Adrenal gland (tissue), 5 donors: ENCODE data around the gene SULT1C3.

Experiments
- POLR2A ChIP-seq, 2 donors: fragments of 450-650 bp; IDR thresholded peaks; one replicate each; pipeline ENCODE4 v1.6.1; 2017; ENCODE audit warnings: antibody characterized with exemption in 2 of 2, mild to moderate bottlenecking in 2 of 2, moderate library complexity in 1 of 2
- TF ChIP-seq, protein P1 (sequence below), 6 experiments: fragments of 450-650 bp in 4 of 6; fragments of 200-600 bp in 2 of 6; sonication (generic) in 1 of 6; IDR thresholded peaks; 1 replicate in 5 of 6; 2 replicates in 1 of 6; pipeline versions ENCODE4 v1.5.1 to v1.8.0; 2016 to 2021; ENCODE audit warnings: antibody characterized with exemption in 6 of 6, mild to moderate bottlenecking in 2 of 6, moderate library complexity in 1 of 6
- donor health status: DM: no; HTN: no; CAD: no.

DNA sequence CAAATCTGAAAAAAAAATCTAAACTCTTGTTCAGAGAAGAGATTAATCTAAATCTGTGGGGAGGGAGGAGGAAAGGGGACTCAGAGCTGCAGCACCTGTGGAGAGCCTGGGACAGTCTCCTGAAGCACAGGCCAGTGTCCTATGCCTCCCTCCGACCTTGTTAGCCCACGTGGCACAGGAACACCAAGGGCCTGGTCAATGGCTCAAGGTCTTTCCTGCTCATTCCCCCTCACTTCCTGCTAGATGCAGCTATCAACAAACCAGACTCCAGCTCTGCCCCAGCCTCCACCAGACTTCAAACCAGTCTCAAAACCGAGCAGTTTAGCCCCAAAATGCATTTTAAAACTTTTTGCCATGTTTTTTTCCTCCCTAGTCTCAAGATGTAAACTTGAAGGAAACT, 20.1 kb upstream of the SULT1C3 start:
- TF ChIP-seq, protein P1, sequence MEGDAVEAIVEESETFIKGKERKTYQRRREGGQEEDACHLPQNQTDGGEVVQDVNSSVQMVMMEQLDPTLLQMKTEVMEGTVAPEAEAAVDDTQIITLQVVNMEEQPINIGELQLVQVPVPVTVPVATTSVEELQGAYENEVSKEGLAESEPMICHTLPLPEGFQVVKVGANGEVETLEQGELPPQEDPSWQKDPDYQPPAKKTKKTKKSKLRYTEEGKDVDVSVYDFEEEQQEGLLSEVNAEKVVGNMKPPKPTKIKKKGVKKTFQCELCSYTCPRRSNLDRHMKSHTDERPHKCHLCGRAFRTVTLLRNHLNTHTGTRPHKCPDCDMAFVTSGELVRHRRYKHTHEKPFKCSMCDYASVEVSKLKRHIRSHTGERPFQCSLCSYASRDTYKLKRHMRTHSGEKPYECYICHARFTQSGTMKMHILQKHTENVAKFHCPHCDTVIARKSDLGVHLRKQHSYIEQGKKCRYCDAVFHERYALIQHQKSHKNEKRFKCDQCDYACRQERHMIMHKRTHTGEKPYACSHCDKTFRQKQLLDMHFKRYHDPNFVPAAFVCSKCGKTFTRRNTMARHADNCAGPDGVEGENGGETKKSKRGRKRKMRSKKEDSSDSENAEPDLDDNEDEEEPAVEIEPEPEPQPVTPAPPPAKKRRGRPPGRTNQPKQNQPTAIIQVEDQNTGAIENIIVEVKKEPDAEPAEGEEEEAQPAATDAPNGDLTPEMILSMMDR (IDR thresholded peaks at IDR 0.05): no peak
- no peak for TF ChIP-seq POLR2A (IDR thresholded peaks at IDR 0.05)
